GM15510 (cell line): Measurements from ENCODE around the gene DRC7.

Source experiments
- POLR2A ChIP-seq: IDR thresholded peaks from 3 replicates; pipeline ENCODE4 v1.6.1; 2011; ENCODE audit warnings: borderline replicate concordance; ENCODE audit not compliant: insufficient read length; ENCODE audit errors: extremely low read depth

DRC7 gene

DNA sequence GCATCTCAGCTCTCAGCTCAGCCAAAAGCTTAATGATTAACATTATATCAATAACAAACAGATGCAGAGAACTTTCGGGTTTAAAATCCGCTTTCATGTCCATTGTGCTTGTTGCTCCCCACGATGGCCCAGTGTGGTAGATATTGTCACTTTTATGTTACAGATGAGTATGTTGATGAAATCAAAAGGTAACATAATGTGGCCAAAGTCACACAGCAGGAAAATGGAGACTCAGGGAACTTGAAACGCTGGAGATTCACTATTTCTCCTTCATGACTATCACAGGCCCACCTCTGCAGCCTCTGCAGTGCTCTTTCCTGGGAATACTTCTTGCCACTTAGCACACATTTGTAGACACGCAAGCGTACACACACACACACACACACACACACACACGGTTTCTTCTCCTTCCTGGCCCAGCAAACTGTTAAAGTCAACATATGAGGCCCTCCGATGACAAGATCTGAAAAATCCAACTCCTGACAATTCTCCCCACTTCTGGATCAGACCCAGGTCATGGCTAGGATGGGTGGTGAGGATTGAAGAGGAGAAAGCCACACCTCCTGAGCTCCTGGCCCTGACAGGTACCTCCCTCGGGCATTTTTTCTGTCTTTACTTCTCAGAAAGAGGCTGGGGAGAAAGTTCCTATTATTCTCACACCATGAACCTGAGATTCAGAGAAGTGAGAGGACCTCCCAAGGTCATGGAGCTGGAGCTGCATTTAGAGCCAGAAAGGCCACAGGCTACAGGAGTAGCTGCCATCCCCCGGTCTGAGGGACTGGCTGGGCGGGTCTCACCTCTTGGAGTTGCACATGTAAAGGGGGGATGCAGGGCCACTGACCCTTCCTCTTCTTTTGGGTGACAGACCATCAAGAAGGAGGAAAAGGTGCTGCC lies 9.7 kb downstream of the DRC7 start:
- TF ChIP-seq POLR2A, result no peak

DNA sequence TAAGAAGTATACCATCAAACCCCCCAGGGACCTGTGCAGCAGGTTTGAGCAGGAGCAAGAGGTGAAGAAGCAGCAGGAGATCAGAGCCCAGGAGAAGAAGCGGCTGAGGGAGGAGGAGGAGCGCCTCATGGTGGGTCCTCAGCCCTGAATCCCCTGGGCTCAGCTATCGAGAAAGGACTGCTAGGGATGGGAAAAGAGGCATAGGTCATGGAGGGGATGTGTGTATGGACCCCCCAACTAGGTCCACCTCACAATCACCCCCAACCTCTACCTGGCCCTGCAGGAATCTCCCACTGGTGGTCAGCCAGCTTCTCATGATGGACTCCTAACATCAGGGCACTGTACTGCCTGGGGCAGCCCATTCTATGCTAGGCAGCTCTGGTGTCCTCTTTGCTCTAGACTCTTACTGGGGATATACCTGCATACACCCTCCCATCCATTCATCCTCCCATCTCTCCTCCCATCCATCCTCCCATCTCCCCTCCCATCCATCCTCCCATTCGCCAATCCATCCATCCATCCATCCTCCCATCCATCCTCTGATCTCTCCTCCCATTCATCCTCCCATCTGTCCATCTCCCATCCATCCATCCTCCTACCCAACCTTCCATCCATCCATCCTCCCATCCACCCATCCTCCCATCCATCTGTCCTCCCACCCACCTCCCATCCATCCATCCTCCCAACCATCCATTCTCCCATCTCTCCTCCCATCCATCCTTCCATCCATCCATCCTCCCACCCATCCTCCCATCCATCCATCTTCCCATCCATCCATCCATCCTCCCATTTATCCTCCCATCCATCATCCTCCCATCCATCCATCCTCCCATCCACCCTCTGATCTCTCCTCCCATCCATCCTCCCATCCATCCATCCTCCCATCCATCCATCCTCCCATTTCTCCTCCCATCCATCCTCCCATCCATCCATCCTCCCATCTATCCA lies 10.6 kb downstream of the DRC7 start:
- no peak for TF ChIP-seq POLR2A

DNA sequence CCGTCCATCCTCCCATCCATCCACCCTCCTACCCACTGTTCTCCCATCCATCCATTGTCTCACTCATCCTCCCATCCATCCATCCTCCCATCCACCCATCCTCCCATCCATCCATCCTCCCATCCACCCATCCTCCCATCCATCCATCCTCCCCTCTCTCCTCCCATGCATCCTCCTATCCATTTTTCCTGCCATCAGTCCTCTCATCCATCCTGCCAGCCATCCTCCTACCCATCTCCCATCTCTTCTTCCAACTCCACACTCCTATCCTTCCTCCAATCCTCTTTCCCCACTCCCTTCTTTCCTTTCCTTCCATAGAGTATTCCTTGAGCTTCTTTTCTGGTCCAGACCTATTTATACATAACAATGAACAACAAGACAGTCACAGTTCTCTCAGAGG lies 12.1 kb downstream of the DRC7 start:
- TF ChIP-seq POLR2A, result no peak

DNA sequence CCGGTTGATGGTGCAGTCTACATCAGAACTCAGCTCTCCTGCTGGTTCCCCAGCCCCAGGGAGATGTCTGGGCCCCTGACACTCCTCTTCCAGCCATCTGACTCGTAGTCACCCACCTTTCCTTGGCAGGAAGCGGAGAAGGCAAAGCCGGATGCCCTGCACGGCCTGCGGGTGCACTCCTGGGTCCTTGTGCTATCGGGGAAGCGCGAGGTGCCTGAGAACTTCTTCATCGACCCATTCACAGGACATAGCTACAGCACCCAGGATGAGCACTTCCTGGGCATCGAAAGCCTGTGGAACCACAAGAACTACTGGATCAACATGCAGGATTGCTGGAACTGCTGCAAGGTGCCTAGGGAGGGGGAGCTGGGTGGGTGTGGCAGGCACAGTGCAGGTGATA lies 12.7 kb downstream of the DRC7 start:
- TF ChIP-seq POLR2A, result no peak

DNA sequence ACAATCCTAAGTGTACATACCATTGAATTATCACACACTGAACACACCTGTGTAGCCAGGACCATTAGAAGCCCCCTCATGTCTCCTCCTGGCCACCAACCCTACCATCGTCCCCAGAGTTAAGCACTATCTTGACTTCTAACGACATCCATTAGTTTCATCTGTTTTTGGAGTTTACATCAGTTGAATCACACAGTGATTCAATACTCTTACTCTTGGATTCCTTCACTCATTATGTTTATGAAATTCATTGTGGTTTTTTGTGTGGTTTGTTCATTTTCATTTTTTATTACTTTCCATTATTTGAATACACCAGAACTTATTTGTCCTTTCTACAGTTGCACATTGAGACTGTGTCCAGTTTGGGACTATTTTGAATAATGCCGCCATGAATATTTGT lies 13.6 kb downstream of the DRC7 start:
- no peak for TF ChIP-seq POLR2A

DNA sequence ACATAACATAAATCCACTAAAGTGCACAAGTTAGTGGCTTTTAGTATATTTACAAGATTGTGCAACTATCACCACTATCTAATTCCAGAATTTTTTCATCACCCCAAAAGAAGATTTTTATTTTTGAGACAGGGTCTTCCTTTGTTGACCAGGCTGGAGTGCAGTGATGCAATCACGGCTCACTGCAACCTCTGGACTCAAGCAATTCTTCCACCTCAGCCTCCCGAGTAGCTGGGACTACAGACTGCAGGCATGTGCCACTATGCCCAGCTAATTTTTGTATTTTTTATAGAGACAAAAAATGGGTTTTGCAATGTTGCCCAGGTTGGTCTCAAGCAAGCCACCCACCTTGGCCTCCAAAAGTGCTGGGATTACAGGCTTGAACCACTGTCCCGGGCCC lies 15.1 kb downstream of the DRC7 start:
- TF ChIP-seq POLR2A, result no peak

DNA sequence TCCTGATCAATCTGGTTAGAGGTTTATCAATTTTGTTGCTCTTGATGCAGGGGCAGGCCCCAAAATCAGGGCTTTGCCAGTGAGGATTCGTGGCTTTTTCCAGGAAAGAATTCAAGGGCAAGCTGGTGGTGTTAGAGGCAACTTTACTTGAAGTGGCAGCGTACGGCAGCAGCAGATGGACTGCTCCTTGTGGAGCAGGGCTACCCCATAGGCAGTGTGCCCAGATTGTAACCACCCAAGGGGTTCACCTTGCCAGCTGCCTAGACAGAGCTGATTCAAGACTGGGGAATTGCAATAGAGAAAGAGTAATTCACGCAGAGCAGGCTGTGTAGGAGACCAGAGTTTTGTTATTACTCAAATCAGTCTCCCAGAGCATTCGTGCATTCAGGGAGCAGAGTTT lies 16.7 kb downstream of the DRC7 start:
- no peak for TF ChIP-seq POLR2A

DNA sequence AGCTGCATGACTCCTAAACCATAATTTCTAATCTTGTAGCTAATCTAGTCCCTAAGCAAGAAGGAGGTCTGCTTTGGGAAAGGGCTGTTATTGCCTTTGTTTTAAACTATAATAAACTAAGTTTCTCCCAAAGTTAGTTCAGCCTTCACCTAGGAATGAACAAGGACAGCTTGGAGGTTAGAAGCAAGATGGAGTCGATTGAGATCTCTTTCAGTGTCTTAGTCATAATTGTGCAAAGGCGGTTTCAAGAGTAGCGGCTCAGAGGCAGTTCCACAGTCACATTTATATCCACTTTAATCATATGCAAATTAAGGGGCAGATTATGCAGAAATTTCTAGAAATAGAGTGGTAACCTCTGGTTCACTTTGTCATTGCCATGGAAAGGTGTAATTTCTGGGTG lies 17.4 kb downstream of the DRC7 start:
- TF ChIP-seq POLR2A, result no peak

DNA sequence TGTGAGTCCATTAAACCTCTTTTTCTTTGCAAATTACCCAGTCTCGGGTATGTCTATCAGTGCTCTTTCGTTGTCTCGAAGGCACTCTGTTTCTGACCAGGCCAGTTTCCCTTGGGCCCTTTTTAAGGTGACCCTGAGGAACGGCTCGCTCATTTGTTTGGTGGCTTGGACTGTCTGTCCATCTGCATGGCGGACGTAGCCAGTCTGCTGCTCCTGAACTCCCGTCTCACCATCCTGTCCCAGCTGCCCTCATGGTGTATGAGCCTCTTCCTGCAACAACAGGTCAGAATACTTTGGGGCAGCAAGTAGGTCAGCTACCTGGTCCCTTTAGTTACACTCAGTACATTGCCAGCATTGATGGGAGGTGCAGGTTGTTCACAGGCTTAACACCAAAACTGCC lies 19.0 kb downstream of the DRC7 start:
- TF ChIP-seq POLR2A, result no peak

DNA sequence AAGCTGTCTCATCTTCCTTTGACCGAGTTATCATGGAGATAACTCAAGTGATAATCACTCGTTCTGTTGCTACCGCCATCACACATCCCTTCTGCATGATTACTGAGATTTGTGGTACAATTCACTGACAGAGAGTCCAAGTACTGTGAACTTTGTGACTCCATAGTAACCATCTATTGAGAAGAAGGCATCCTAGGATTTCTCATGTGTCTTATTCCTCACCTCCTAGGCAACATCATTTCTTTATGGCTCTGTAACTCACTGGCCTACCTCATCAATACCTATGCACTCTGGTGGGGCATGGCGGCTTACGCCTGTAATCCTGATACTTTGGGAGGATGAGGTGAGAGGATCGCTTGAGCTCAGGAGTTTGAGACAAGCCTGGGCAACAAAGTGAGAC lies 19.4 kb downstream of the DRC7 start:
- TF ChIP-seq POLR2A, result no peak

DNA sequence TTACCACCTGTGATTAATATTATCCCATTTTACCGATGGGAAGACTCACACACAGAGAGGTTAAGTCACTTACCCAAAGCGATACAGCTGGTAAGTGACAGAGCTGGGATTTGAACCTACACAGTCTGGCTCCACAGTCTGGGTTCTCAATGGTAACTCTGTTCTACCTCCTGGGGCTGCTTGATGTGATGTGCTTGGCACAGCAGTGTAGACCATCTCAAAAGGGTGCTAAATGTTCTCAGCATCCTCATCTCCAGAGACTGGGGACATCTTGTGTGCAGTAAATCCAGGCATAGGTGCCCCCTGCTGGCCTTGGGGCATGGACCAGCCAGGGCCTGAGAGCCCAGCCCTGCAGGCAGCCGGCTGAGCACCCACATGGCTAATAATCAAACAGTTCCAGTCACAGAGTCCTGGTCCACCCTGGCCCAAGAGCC lies 25.6 kb downstream of the DRC7 start:
- TF ChIP-seq POLR2A, result no peak

DNA sequence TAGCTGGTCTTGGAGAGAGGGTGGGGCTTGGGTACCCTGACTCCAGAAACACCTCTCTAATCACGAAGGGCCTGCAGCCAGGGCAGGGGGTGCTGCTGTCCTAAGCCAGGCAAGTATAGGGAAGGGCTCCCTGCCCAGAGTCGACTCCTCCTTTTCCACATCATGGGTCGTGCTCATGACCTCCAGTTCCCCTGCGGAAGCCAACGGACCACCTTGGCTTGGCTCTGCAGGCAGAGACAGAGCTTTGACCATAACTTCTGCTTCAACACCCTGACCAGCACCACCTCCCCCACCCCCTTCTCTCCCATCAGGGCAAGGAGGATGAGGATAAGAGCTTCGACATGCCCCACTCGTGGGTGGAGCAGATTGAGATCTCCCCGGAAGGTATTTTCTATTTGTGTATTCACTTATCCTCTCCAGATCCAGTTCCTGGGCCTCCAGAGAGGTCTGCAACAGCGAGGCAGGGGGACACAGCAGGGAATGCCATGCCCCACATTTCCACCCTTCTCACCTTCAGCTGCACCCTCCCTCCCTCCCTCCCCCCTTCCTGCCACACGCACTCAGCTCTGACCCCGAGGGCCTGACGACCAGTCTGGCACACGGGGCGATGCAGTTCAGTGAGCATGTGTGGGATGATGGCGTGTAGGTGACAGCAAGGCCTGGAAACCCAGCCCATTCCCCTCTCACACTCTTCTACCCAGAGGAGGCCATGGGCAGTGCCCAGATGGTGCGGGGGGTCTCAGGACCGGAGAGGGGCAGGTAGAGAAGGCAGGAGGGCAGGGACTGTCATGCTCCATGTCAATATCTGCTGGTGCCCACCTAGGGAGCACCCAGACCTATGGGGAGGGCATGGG lies 27.0 kb downstream of the DRC7 start:
- TF ChIP-seq POLR2A, result no peak

DNA sequence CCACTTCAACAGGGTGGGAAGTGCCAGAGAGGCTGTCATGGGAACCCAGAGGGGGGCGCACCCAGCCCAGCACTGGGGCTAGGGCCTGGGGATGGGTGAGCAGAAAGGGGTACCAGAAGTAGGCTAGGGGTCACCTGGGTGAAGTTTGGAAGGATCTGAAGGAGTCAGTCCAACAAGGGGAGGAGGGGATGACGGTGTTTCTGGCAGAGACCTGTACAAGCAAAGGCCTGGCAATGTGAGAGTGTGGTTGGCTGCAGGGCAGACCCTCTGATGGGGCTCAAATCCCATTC lies 27.5 kb downstream of the DRC7 start:
- TF ChIP-seq POLR2A, result no peak

DNA sequence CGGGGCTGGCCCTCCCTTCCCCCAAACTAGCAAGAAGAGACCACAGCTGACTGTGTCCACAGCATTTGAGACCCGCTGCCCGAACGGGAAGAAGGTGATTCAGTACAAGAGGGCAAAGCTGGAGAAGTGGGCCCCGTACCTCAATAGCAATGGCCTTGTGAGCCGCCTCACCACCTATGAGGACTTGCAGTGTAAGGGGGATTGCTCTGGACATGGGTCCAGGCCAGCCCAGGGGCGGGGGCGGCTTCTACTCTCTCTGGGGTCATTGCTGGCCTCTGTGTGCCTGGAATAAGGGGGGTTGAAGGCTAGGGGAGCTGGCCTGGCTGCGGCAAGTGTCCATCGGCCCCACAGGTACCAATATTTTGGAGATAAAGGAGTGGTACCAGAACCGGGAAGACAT lies 28.0 kb downstream of the DRC7 start:
- TF ChIP-seq POLR2A, result no peak

DNA sequence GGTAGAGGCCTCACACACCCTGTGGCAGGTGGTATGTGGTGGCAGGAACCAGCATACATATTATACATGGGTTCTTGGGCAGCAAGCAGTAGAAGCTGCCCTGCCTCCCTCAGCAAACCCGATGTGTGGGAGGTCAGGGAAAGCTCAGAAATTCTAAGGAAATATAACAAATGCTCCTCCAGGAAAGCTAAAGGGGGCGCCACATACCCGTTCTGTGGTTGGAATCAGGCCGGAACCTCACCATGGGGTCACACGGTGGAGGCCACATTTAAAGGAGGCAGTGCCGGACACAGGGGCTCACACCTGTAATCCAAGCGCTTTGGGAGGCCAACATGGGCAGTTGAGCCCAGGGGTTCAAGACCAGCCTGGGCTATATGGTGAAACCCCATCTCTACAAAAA lies 28.6 kb downstream of the DRC7 start:
- no peak for TF ChIP-seq POLR2A
